Endothelial cell (in vitro differentiated cells): ENCODE results near the gene PCDHA7. TPM values are rescaled to one million over a fixed set of nuclear protein-coding genes. Genes with fewer than 3 reads are reported as not detected.

Experiments used
- DNase-seq: peaks from one replicate; pipeline ENCODE4 v3.0.0; 2021; ENCODE audit warnings: low spot score
- H3K27ac Mint-ChIP-seq: one replicate; pipeline ENCODE4 v1.8.0; 2021; ENCODE audit warnings: mixed read lengths, inconsistent platforms; ENCODE audit not compliant: unreplicated experiment
- H3K27me3 Mint-ChIP-seq: one replicate; pipeline ENCODE4 v1.8.0; 2021; ENCODE audit warnings: mild to moderate bottlenecking, moderate library complexity, mixed read lengths, inconsistent platforms; ENCODE audit not compliant: unreplicated experiment
- H3K36me3 Mint-ChIP-seq: one replicate; pipeline ENCODE4 v1.8.0; 2021; ENCODE audit warnings: mild to moderate bottlenecking, low read depth, mixed read lengths, inconsistent platforms; ENCODE audit not compliant: unreplicated experiment
- H3K4me1 Mint-ChIP-seq: one replicate; pipeline ENCODE4 v1.8.0; 2021; ENCODE audit warnings: mild to moderate bottlenecking, mixed read lengths, inconsistent platforms; ENCODE audit not compliant: unreplicated experiment
- H3K4me3 Mint-ChIP-seq: one replicate; pipeline ENCODE4 v1.8.0; 2021; ENCODE audit warnings: mild to moderate bottlenecking, mixed read lengths, inconsistent platforms; ENCODE audit not compliant: unreplicated experiment
- H3K9me3 Mint-ChIP-seq: one replicate; pipeline ENCODE4 v1.8.0; 2021; ENCODE audit warnings: mixed read lengths, inconsistent platforms; ENCODE audit not compliant: unreplicated experiment
- CTCF ChIP-seq: fragments of 200-600 bp; sonication (generic); IDR thresholded peaks from one replicate; pipeline ENCODE4 v1.5.0; 2021; ENCODE audit warnings: antibody characterized with exemption; ENCODE audit not compliant: unreplicated experiment
- total RNA-seq: library from RNA; stranded (reverse); fragmentation: NEBNext Ultra II Directional; extraction: Animal tissue kit (Norgen Biotek cat#: 25700); gene quantifications from one replicate; pipeline ENCODE4 v1.2.1, GENCODE V29; 2021; ENCODE audit not compliant: unreplicated experiment

Gene PCDHA7
- total RNA-seq, 1 donor from 2014 or later = 2.9 TPM

DNA sequence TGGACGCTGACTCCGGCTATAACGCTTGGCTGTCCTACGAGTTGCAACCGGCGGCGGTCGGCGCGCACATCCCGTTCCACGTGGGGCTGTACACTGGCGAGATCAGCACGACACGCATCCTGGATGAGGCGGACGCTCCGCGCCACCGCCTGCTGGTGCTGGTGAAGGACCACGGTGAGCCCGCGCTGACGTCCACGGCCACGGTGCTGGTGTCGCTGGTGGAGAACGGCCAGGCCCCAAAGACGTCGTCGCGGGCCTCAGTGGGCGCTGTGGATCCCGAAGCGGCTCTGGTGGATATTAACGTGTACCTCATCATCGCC is 43.2 kb downstream of the PCDHA7 start:
- Mint-ChIP-seq H3K4me1 (no peaks in the 10 kb centered on the region), H3K27me3 (no peaks in the 10 kb centered on the region), H3K36me3 (peaks cover 4% of the 10 kb centered on the region), H3K4me3 (no peak overlapping the region), H3K27ac (no peak overlapping the region), H3K9me3 (no peaks in the 10 kb centered on the region)
- peak; percentile 2 for DNase-seq
- TF ChIP-seq CTCF = no peak

- H3K27ac Mint-ChIP-seq = no peak within 1 kb of the TSS
- no peaks in the 10 kb centered on the region for H3K9me3 Mint-ChIP-seq
- no peak for TF ChIP-seq CTCF
- H3K4me1 Mint-ChIP-seq = no peaks in the 10 kb centered on the region
- no peaks in the 10 kb centered on the region for H3K27me3 Mint-ChIP-seq
- DNase-seq = peak; percentile 20
- H3K4me3 Mint-ChIP-seq = peak within 1 kb of the TSS; percentile 17
- H3K36me3 Mint-ChIP-seq = peaks cover 9% of the 10 kb centered on the region
Measured at GRCh38 chr5:140881889-140882590, 48.0 kb downstream of the PCDHA7 start, which contains the start of gene PCDHA13. Gene PCDHA13, plus strand, starts transcription at chr5:140882124. Its CDS starts 145 bp downstream, at chr5:140882269.

DNA sequence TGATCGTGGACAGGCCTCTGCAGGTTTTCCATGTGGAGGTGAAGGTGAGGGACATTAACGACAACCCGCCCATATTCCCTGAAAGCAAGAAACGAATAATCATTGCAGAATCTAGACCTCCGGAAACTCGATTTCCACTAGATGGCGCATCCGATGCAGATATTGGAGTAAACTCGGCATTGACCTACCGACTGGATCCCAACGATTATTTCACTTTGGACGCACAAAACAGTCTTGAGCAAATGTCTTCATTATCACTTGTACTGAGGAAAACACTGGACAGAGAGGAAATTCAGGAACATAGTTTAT is 48.5 kb downstream of the PCDHA7 start:
- TF ChIP-seq CTCF = peak; percentile 39
- Mint-ChIP-seq H3K27me3 (no peaks in the 10 kb centered on the region), H3K9me3 (no peaks in the 10 kb centered on the region), H3K4me1 (no peaks in the 10 kb centered on the region), H3K36me3 (peaks cover 9% of the 10 kb centered on the region), H3K4me3 (peak overlapping the region; percentile 13), H3K27ac (no peak overlapping the region)
- peak; percentile 54 for DNase-seq

DNA sequence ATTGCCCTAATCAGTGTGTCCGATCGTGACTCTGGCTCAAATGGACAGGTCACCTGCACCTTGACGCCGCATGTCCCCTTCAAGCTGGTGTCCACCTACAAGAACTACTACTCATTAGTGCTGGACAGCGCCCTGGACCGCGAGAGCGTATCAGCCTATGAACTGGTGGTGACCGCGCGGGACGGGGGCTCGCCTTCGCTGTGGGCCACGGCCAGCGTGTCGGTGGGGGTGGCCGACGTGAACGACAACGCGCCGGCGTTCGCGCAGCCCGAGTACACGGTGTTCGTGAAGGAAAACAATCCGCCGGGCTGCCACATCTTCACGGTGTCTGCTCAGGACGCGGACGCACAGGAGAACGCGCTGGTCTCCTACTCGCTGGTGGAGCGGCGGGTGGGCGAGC is 49.3 kb downstream of the PCDHA7 start:
- H3K4me3 Mint-ChIP-seq = no peak overlapping the region
- DNase-seq = no peak
- H3K27me3 Mint-ChIP-seq = no peaks in the 10 kb centered on the region
- TF ChIP-seq CTCF = no peak
- H3K36me3 Mint-ChIP-seq = peaks cover 9% of the 10 kb centered on the region
- H3K9me3 Mint-ChIP-seq = no peaks in the 10 kb centered on the region
- no peaks in the 10 kb centered on the region for H3K4me1 Mint-ChIP-seq
- H3K27ac Mint-ChIP-seq = no peak overlapping the region

- H3K4me1 Mint-ChIP-seq = no peaks in the 10 kb centered on the region
- DNase-seq = no peak
- H3K36me3 Mint-ChIP-seq = peaks cover 9% of the 10 kb centered on the region
- H3K27me3 Mint-ChIP-seq = no peaks in the 10 kb centered on the region
- H3K27ac Mint-ChIP-seq = no peak overlapping the region
- H3K4me3 Mint-ChIP-seq = no peak overlapping the region
- no peak for TF ChIP-seq CTCF
- no peaks in the 10 kb centered on the region for H3K9me3 Mint-ChIP-seq
Measured at GRCh38 chr5:140883927-140884697, 50.0 kb downstream of the PCDHA7 start.
